Right cardiac atrium (tissue), 5 donors: ENCODE data around the gene TRIM33. TPM values are rescaled to one million over a fixed set of nuclear protein-coding genes. Genes with fewer than 3 reads are reported as not detected.

Experiments
- ATAC-seq, 2 donors: fragments of 200-7000 bp; cut with Tn5 transposase; one replicate each; pipeline versions ENCODE4 v1.8.0 to v1.9.1; 2020; ENCODE audit warnings: moderate library complexity in 2 of 2, mild to moderate bottlenecking in 1 of 2
- DNase-seq, 3 donors: peaks; one replicate each; pipeline ENCODE4 v3.0.0-alpha.2; 2020
- H3K27ac ChIP-seq: one replicate; pipeline ENCODE4 v1.5.1; 2013; ENCODE audit warnings: mild to moderate bottlenecking, low read length, control low read depth, moderate library complexity
- H3K27me3 ChIP-seq: one replicate; pipeline ENCODE4 v1.6.1; 2013; ENCODE audit not compliant: control insufficient read depth, insufficient read depth
- H3K4me1 ChIP-seq: one replicate; pipeline ENCODE4 v1.6.1; 2013; ENCODE audit warnings: low read length; ENCODE audit not compliant: control insufficient read depth, insufficient read depth
- H3K4me3 ChIP-seq: one replicate; pipeline ENCODE4 v1.5.1; 2013; ENCODE audit warnings: low read length, control low read depth
- H3K9me3 ChIP-seq: one replicate; pipeline ENCODE4 v1.6.1; 2013; ENCODE audit warnings: low read length; ENCODE audit not compliant: control insufficient read depth
- WGBS: extraction: QIAGEN DNeasy Blood & Tissue Kit; methylation state at CpG from one replicate; pipeline ENCODE4 v1.1.7; 2013; 5-methylcytosine and 5-hydroxymethylcytosine counted together
- intact Hi-C, 4 donors: fragments of 100-400 bp; cut with DNase I; formaldehyde crosslinking; loops; one replicate each; pipeline versions ENCODE4 v1.11.0 to v1.14.0; 2022 to 2023
- polyA plus RNA-seq: library from polyadenylated mRNA; stranded (reverse); fragments of 200-250 nt; gene quantifications from one replicate; pipeline ENCODE4 v1.2.3, GENCODE V29; 2013
- total RNA-seq, 4 donors: library from RNA; stranded (reverse); fragmentation: NEBNext Ultra II Directional; extraction: Animal tissue kit (Norgen Biotek cat#: 25700); gene quantifications; one replicate each; pipeline ENCODE4 v1.2.1, GENCODE V29; 2021
- donor health status: healthy with polysubstance abuse.
- donor health status: DM: no; HTN: yes; CAD: no.
- donor health status: DM: no; HTN: no; CAD: no.
- donor health status: DM: no; HTN: yes; CAD: no; lungs with severe emphysema.
- donor health status: DM: yes; HTN: yes; CAD: no.

Gene TRIM33
- total and polyA plus RNA-seq, 5 donors, result 5.2 to 23.2 (median 18.1) TPM

- DNase-seq (no peak), ATAC-seq (no peak)
- 86% methylated on average over 14 of the region's 14 CpGs for WGBS
- H3K27ac ChIP-seq, result no peak overlapping the region
- H3K4me1 ChIP-seq, result peaks cover 13% of the 10 kb centered on the region
- intact Hi-C loops, result no loop called here
- no peak overlapping the region for H3K4me3 ChIP-seq
- H3K27me3 ChIP-seq, result no peaks in the 10 kb centered on the region
- no peaks in the 10 kb centered on the region for H3K9me3 ChIP-seq
Measured at GRCh38 chr1:114466334-114467014, 44.5 kb downstream of the TRIM33 start.

GRCh38 chr1:114462963-114463362 is 48.0 kb downstream of the TRIM33 start:
- intact Hi-C loops, result no loop called here
- H3K27me3 ChIP-seq, result no peaks in the 10 kb centered on the region
- 96% methylated on average over 1 of the region's 1 CpG for WGBS
- H3K4me1 ChIP-seq, result peaks cover 7% of the 10 kb centered on the region
- DNase-seq, result no peak
- no peaks in the 10 kb centered on the region for H3K9me3 ChIP-seq
- ATAC-seq, result no peak
- H3K4me3 ChIP-seq, result no peak overlapping the region
- H3K27ac ChIP-seq, result no peak overlapping the region

GRCh38 chr1:114462341-114462740 is 48.7 kb downstream of the TRIM33 start:
- ATAC-seq, result no peak

GRCh38 chr1:114458237-114458777 is 52.7 kb downstream of the TRIM33 start:
- Histone ChIP-seq H3K27me3 (no peaks in the 10 kb centered on the region), H3K9me3 (no peaks in the 10 kb centered on the region), H3K4me3 (no peak overlapping the region), H3K27ac (no peak overlapping the region), H3K4me1 (peaks cover 5% of the 10 kb centered on the region)
- ATAC-seq (peak in 1 of 2 donors; percentile 43), DNase-seq (no peak)
- intact Hi-C loops, result loop anchor here in 1 of 4 donors (10.0 kb wide), 1 partner anchor 46 kb away; no protein-coding TSS in a partner anchor

More at GRCh38 chr1:114462341-114462740, 48.7 kb downstream of the TRIM33 start:
- intact Hi-C loops, result no loop called here
- H3K27me3 ChIP-seq, result no peaks in the 10 kb centered on the region
- H3K27ac ChIP-seq, result no peak overlapping the region
- no peak for DNase-seq
- no peaks in the 10 kb centered on the region for H3K9me3 ChIP-seq
- 84% methylated on average over 1 of the region's 1 CpG for WGBS
- H3K4me3 ChIP-seq, result no peak overlapping the region
- H3K4me1 ChIP-seq, result peaks cover 7% of the 10 kb centered on the region

- H3K27ac ChIP-seq, result no peak overlapping the region
Measured at GRCh38 chr1:114457675-114458236, 53.2 kb downstream of the TRIM33 start.

GRCh38 chr1:114456586-114456985 is 54.4 kb downstream of the TRIM33 start:
- no peak overlapping the region for H3K4me3 ChIP-seq
- intact Hi-C loops, result loop anchor here in 1 of 4 donors (10.0 kb wide), 1 partner anchor 48 kb away; no protein-coding TSS in a partner anchor
- H3K9me3 ChIP-seq, result no peaks in the 10 kb centered on the region
- H3K4me1 ChIP-seq, result peaks cover 5% of the 10 kb centered on the region
- H3K27ac ChIP-seq, result no peak overlapping the region
- no peaks in the 10 kb centered on the region for H3K27me3 ChIP-seq
- no peak for ATAC-seq
- 75% methylated on average over 3 of the region's 3 CpGs for WGBS
- DNase-seq, result no peak

More at GRCh38 chr1:114457675-114458236, 53.2 kb downstream of the TRIM33 start:
- DNase-seq, result no peak
- no peak for ATAC-seq
- no peaks in the 10 kb centered on the region for H3K9me3 ChIP-seq
- H3K4me1 ChIP-seq, result peaks cover 5% of the 10 kb centered on the region
- intact Hi-C loops, result loop anchor here in 1 of 4 donors (10.0 kb wide), 1 partner anchor 47 kb away; no protein-coding TSS in a partner anchor
- H3K4me3 ChIP-seq, result no peak overlapping the region
- H3K27me3 ChIP-seq, result no peaks in the 10 kb centered on the region
- 84% methylated on average over 4 of the region's 4 CpGs for WGBS

- Histone ChIP-seq H3K9me3 (no peaks in the 10 kb centered on the region), H3K4me3 (no peak overlapping the region), H3K27ac (no peak overlapping the region), H3K4me1 (peaks cover 3% of the 10 kb centered on the region), H3K27me3 (no peaks in the 10 kb centered on the region)
- intact Hi-C loops, result loop anchor here in 1 of 4 donors (10.0 kb wide), 1 partner anchor 50 kb away; no protein-coding TSS in a partner anchor
- ATAC-seq (no peak), DNase-seq (no peak)
Measured at GRCh38 chr1:114455102-114455785, 55.8 kb downstream of the TRIM33 start.

- peaks cover 3% of the 10 kb centered on the region for H3K4me1 ChIP-seq
- DNase-seq, result no peak
- H3K27ac ChIP-seq, result no peak overlapping the region
- no peak for ATAC-seq
- intact Hi-C loops, result loop anchor here in 1 of 4 donors (10.0 kb wide), 1 partner anchor 50 kb away; no protein-coding TSS in a partner anchor
- no peaks in the 10 kb centered on the region for H3K9me3 ChIP-seq
- 91% methylated on average over 1 of the region's 1 CpG for WGBS
- no peaks in the 10 kb centered on the region for H3K27me3 ChIP-seq
- H3K4me3 ChIP-seq, result no peak overlapping the region
Measured at GRCh38 chr1:114454539-114454938, 56.5 kb downstream of the TRIM33 start.

- intact Hi-C loops, result loop anchor here in 1 of 4 donors (10.0 kb wide), 1 partner anchor 51 kb away; no protein-coding TSS in a partner anchor
- no peak overlapping the region for H3K4me3 ChIP-seq
- no peak overlapping the region for H3K27ac ChIP-seq
- WGBS, result 76% methylated on average over 2 of the region's 2 CpGs
- no peaks in the 10 kb centered on the region for H3K27me3 ChIP-seq
- no peaks in the 10 kb centered on the region for H3K9me3 ChIP-seq
- ATAC-seq (peak in 1 of 2 donors; percentile 38), DNase-seq (no peak)
- peaks cover 3% of the 10 kb centered on the region for H3K4me1 ChIP-seq
Measured at GRCh38 chr1:114453361-114453784, 57.6 kb downstream of the TRIM33 start.

- no peak overlapping the region for H3K4me3 ChIP-seq
- no peak for DNase-seq
- 73% methylated on average over 3 of the region's 3 CpGs for WGBS
- intact Hi-C loops, result no loop called here
- ATAC-seq, result no peak
- no peak overlapping the region for H3K27ac ChIP-seq
- no peaks in the 10 kb centered on the region for H3K27me3 ChIP-seq
- H3K4me1 ChIP-seq, result peaks cover 2% of the 10 kb centered on the region
- no peaks in the 10 kb centered on the region for H3K9me3 ChIP-seq
Measured at GRCh38 chr1:114448370-114449036, 62.5 kb downstream of the TRIM33 start.
